GM18951 (cell line): Measurements from ENCODE around the gene CTSZ.
"Not testable (repeated sequence)": the region's sequence is repeated elsewhere in the genome, so short reads cannot be mapped to it uniquely, and the experiment has no call there.

ENCODE experiments used
- POLR2A ChIP-seq: IDR thresholded peaks from 4 replicates; pipeline ENCODE4 v1.6.1; 2011; ENCODE audit warnings: mild to moderate bottlenecking; ENCODE audit not compliant: insufficient read length, insufficient read depth; ENCODE audit errors: extremely low read depth
- in situ Hi-C: fragments of 300-500 bp; cut with MboI; formaldehyde crosslinking; loops from one replicate; pipeline ENCODE4 v1.12.0; 2022; ENCODE audit warnings: low sequenced_read_pairs, mixed read lengths, inconsistent platforms; ENCODE audit not compliant: unreplicated experiment

The CTSZ gene

DNA sequence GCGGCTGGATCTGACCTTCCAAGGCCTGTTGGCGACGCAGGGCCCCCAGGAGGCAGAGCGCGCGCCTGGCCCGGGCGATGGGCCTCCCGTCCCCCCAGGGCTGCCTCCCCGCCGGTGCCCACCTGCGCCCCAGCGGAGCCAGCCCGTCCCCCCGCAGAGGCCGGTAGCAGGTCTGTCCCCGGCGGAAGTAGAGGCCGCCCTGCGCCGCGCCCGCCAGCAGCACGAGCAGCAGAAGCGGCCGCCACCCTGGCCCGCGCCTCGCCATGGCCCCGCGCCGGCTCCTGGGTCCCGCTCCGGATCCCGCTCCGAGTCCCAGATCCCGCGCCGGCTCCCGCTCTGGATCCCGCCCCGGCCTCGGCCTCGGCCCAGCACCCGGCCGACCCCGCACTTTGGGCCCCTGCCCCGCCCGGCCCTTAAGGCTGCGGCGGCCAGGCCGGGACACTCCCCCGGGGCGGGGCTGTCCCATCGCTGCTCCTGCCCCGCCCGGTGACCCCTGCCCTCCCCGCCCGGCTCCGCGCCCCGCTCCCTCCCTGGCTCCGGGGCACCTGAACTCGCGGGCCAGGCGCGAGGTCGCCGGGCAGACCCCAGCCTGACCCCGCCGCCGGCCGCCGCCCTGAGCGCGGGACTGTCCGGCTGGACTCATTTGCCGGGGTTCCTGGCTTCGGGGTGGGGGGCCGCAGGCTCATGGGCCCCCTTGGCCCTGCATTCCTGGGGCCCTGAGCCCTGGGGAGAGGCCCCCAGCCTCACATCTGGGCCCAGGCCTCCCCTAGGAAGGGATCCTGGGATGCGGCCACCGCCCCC lies at the start of gene CTSZ:
CTSZ (minus strand) TSS at position 391 of the 801 bp plus-strand sequence; CDS start at position 265, 126 bp downstream.
- in situ Hi-C loops, result no loop called here
- TF ChIP-seq POLR2A, result peak; percentile 86

DNA sequence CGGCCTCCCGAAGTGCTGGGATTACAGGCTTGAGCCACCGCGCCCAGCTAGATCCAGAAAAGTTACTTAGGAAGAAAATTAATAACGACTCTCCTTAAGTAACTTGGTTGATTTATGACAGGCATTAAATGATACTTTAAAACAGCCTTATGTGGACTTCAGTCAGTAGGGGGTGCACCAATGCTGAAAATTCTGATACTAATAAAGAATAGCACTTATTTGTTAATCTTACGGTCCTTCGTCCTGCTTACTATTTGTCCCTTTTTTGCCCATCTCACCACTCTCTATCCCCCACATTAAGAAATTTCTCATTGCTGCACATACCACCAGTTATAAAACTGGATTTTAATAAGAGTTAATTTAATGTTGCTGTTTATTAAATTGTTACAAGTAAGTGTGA lies 48.2 kb upstream of the CTSZ start:
- TF ChIP-seq POLR2A, result no peak
- in situ Hi-C loops, result no loop called here

DNA sequence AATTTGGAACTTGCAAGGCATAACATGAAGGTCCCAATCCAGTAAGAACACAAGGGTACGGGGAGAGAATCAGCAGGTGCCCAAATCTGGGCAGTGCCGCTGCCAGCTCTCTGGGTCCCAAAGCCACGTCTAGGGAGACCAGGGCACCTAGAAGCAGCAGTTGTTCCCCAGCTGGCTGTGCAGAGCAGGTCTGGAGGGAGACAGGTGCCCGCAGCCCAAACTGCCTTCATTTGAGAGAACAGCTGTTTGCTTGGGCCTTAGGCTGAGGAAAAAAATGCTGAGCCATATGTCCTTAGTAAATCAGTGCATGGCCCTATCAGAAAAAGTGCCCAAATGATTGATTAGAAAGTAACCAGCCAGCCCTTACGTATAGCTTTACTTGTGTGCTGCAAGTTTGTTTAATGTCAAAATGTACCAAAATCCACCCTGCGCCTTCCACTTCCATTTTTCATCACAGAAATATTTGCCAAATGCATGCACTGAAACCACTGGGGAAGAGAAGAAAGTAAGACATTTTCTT lies 44.7 kb upstream of the CTSZ start:
- in situ Hi-C loops, result no loop called here
- no peak for TF ChIP-seq POLR2A

DNA sequence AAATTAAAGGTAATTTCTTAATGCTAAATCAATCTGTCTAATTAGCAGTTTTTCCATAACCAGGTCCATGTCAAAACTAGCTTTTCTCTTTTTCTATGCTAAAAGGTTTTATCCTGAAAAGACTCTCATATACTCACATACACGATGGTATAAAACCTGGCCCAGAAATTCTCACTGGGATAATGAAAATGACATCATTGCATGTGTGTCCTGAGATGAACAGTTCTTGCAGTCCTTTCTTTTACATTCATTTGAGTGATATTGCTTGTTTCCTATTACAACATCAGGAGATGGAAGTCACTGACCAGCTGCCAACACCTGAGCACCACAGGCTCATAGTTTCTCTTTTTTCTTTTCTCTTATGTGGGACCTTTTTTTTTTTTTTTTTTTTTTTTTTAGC lies 43.4 kb upstream of the CTSZ start:
- no peak for TF ChIP-seq POLR2A
- in situ Hi-C loops, result no loop called here

DNA sequence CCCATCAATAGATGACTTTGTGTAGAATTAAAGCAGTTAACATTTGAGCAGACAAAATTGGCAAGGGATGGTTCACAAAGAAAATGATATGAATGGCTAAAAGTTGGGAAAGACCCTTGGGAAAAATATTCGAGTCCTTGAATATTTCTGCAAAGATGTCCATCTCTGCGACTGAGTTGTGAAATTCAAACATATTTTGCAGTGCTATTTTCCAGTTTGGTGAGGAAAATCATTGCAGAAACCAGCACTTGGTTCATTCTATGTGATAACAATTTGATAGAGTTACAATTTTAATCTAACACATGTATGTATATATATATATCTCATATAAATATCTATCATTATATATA lies 41.6 kb upstream of the CTSZ start:
- in situ Hi-C loops, result no loop called here
- no peak for TF ChIP-seq POLR2A

DNA sequence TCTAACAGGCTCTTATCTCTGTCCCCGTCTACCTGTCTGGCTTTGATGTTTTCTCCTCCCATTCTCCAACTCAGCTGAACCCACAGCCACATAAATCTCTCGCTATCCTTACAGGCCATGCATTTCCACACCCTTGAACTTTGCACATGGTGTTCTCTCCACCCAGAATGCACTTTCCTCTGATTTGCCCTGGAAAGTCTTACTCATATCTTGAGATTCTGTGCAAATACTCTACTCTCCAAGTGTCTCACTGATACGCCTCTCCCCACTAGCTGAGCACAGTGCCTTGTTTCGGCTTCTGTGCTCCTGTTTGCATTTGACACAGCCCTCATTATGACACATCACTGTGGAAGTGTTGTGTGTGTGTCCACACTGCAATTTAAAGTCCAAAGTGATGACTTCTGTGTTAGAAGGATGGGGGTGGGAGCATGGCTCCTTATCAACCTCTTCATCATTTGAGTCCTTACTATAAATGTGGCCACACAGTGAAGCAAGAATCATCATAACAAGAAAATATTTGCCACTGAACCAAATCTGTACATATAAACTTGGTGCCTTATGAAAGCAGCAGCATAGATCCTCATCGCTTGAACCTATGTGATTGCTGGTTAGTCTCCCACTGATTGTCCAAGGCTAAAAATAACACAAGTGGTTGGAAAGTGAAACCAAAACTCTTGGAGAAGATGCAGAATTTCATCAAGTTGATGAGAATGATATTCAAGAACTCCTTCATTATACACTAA lies 41.1 kb upstream of the CTSZ start:
- TF ChIP-seq POLR2A, result no peak

DNA sequence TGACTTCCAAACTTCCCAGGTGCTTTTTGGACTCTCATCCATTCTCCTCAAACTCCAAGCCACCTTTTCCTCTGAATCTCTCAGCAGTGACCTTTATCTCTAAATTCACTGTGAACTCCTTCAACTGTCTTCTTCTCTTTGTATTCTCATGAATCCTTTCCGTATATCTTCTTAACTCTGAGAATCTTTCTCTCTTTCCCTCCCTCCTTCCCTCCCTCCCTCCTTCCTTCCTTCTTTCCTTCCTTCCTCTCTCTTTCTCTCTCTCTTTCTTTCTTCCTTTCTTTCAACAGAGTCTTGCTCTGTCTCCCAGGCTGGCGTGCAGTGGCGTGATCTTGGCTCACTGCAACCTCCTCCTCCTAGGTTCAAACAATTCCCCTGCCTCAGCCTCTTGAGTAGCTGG lies 39.8 kb upstream of the CTSZ start:
- in situ Hi-C loops, result no loop called here

More for the DNA sequence above, 41.1 kb upstream of the CTSZ start:
- in situ Hi-C loops, result no loop called here

DNA sequence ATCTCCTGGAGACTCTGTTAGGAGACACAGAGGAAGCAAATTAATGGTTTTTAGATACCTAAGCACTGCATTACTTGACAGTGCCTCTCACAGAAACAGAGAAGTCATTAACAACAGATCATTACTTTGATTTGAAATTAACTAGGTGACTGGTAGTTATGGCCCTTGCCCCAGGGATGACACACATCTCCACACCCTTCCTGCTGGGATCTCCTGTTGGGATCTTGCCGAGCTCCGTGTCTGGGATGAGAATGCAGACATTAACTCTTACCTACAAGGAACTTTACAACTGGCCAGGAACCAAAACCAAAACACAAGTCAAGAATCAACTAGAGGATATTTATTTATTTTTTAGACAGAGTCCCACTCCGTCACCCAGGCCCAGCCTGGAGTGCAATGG lies 37.7 kb upstream of the CTSZ start:
- no peak for TF ChIP-seq POLR2A
- in situ Hi-C loops, result no loop called here

More for the DNA sequence above, 39.8 kb upstream of the CTSZ start:
- TF ChIP-seq POLR2A, result no peak

DNA sequence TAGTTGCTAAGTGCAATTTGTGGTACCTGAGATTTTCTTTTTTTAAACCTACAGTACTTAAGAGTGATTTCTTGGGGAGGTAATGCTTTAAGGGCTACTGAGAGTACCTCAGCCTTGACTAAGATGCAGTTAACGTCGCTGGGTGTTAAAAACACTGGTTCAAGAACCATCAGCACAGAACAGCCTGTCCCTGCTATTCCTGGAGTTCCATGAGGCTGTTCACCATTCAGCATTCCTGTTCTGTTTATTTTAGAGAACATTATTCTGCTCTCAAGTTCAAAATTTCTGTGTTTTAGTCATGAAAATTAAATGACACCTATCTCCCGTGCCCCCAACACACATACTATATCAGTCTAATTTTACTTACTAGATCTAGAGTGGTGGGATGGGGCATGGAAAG lies 37.2 kb upstream of the CTSZ start:
- TF ChIP-seq POLR2A, result no peak
- in situ Hi-C loops, result no loop called here

DNA sequence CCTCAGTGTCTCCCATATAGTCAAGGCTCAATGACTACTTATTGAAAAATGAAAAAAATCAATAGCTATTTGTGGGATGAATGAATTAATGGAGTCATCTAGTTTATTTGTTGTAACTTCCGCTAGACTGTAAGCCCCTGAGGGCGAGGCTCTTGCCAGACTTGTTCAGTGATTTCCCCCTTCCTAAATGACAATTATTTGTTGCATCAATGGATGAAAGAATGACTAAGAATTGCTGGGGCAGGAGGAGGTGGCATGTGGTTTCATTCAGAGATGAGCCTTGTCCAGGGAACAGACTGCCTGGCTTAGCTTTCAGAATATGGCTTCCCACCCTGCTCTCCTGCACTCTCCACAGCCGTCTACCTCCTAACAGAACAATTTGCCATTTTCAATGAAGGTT lies 36.6 kb upstream of the CTSZ start:
- TF ChIP-seq POLR2A, result no peak
- in situ Hi-C loops, result no loop called here

DNA sequence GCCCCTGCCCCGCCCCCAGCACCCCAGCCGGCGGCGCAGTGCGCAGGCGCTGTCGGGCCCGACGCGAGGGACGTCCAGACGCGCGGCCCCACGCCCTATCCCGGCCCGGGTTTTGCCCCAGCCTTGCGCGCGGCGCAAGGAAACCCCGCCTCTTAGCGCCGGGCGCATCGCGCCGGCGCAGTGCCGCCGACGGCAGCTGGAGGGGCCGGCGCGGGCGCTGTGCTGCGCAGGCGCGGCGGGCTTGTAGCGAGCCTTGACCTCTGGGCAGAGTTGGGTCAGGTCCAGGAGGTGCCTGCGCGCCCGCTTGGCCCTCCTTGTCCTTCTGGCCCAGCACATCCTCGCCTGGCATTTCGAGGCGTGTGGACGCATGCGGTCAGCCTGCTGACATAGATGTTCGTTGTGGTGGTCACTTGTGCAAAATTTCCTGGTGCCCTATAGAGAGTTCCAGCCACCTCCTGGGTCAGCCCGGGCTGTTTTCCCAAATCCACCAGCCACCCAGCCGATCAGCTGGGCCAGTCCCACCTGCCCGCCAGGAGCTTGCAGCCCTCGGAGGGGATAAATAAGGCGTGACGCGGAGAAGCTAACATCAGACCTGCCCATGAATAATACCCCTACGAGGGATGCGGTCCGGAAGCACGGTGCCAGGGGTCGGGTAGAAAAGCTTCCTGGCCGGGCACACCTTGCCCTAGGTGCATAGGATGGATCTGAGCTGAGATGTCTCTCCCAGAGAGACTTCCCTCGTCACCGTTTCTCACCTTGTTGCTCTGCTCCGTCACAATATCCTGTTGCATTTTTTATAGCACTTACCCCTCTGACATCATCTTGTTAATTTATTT lies 36.0 kb upstream of the CTSZ start:
- in situ Hi-C loops, result no loop called here
- TF ChIP-seq POLR2A, result peak; percentile 91

DNA sequence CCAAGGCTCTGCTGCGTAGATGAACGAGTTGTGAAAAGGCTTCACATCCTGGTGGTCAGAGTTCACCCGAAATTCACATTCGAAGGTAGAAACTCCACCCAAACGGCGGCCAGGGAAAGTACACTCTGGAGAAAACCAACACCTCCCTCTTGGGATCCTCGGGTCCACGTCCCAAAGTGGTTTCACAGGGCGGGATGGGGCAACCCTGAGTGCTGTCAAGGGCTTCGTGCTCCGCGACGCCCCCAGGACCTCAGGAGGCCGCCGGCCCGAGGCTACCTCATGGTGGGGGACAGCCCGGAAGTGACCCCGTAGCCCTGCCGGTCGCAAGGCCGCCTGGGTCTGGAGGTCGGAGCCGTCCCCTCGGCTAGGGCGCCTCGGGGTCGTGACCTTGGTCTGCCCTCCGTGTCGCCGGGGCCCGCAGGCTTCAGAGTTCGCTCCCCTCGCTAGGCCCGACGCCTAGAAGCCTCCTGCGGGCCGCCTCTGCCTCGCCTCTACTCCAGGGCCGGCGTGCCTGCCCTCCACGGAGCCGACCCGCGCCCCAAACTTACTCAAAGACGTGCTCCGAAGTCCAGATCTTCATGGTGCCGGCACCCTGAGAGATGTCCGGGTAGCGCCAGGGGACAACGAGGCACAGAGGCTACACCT lies 35.2 kb upstream of the CTSZ start, which contains the start of gene PRELID3B:
PRELID3B (minus strand) TSS at position 636 of the 645 bp plus-strand sequence; CDS start at position 580, 56 bp downstream.
- in situ Hi-C loops, result no loop called here
- peak; percentile 74 for TF ChIP-seq POLR2A

DNA sequence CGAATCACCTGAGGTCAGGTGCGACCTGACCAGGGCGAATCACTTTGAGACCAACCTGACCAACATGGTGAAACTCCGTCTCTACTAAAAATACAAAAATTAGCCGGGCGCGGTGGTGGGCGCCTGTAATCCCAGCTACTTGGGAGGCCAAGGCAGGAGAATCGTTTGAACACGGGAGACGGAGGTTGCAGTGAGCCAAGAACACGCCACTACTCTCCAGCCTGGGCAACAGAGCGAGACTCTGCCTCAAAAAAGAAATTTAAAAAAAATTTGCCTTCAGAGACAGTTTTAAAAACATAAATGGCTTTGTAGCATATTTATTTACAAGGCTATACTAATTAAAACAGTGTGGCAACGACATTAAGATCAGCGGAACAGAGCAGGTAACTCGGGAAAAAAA lies 34.4 kb upstream of the CTSZ start:
- in situ Hi-C loops, result not testable (repeated sequence)

DNA sequence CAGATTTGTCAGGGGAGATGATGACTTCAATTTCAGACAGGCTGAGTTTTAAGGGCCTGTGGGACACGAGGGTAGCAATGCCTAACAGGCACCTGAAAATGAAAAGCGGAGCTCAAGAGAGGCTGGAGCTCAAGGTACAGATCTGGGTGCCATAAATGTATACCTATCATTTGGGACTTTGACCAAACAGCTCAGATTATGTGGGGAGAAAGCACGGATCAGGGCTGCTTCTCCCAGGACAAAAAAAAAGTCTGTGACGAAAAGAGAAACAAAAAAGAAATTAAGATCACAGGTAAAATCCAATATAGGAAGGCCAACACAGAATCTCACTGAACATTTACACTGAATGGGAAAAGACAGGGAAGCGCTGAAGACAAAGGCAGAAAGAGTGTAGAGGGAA lies 33.6 kb upstream of the CTSZ start:
- in situ Hi-C loops, result no loop called here
- no peak for TF ChIP-seq POLR2A
